IMR-90 (cell line): ENCODE measurements around the gene PITPNC1. TPM values are rescaled to one million over a fixed set of nuclear protein-coding genes. Genes with fewer than 3 reads are reported as not detected.

Experiments used
- ATAC-seq: fragments of 200-7000 bp; cut with Tn5 transposase; 2 replicates; pipeline ENCODE4 v1.9.1; 2020; ENCODE audit warnings: low read depth, mild to moderate bottlenecking, moderate library complexity
- BruUV-seq: library from RNA; stranded (reverse); fragments of 400-500 nt; replicated peaks from 2 replicates; lab custom pipeline; 2021; lab: Mats Ljungman, UMichigan
- CTCF ChIA-PET: fragments of 300-600 bp; formaldehyde crosslinking; extraction: SDS; loops from one replicate; lab custom pipeline; 2021; ENCODE audit warnings: antibody characterized with exemption; lab: Yijun Ruan, JAX
- POLR2A ChIA-PET: fragments of 300-600 bp; sonication (Branson Sonifier 250); formaldehyde crosslinking; loops from one replicate; lab custom pipeline; 2022; ENCODE audit warnings: antibody characterized with exemption; ENCODE audit not compliant: unreplicated experiment; lab: Charles Lee
- DNase-seq: peaks from one replicate; pipeline ENCODE4 v3.0.0; 2013
- H2AFZ ChIP-seq: replicated peaks from 2 replicates; pipeline ENCODE3; 2013; ENCODE audit warnings: low read length, mild to moderate bottlenecking; ENCODE audit not compliant: poor library complexity
- H2AK5ac ChIP-seq: 2 replicates; pipeline ENCODE4 v1.6.1; 2013; ENCODE audit warnings: low read depth, low read length, inconsistent platforms
- H2AK9ac ChIP-seq: replicated peaks from 2 replicates; pipeline ENCODE3; 2013; ENCODE audit warnings: mild to moderate bottlenecking, low read depth, low read length, moderate library complexity; ENCODE audit not compliant: poor library complexity
- H2BK120ac ChIP-seq: 2 replicates; pipeline ENCODE4 v1.6.1; 2013; ENCODE audit warnings: low read depth, low read length, inconsistent platforms
- H2BK15ac ChIP-seq: 3 replicates; pipeline ENCODE4 v1.6.1; 2013; ENCODE audit warnings: low read depth, low read length, inconsistent platforms
- H2BK20ac ChIP-seq: 2 replicates; pipeline ENCODE4 v1.6.1; 2013; ENCODE audit warnings: low read depth, mild to moderate bottlenecking, inconsistent platforms, low read length, moderate library complexity
- H2BK5ac ChIP-seq: 2 replicates; pipeline ENCODE4 v1.6.1; 2013; ENCODE audit warnings: mild to moderate bottlenecking, low read depth, low read length, inconsistent platforms; ENCODE audit not compliant: poor library complexity, severe bottlenecking
- H3K14ac ChIP-seq: replicated peaks from 2 replicates; pipeline ENCODE4 v1.6.1; 2013; ENCODE audit warnings: low read depth, low read length, inconsistent platforms
- H3K18ac ChIP-seq: 2 replicates; pipeline ENCODE4 v1.6.1; 2013; ENCODE audit warnings: low read depth, low read length, control low read depth
- H3K23ac ChIP-seq: 2 replicates; pipeline ENCODE4 v1.6.1; 2013; ENCODE audit warnings: low read depth, low read length, inconsistent platforms
- H3K27ac ChIP-seq: 2 replicates; pipeline ENCODE4 v1.5.1; 2013; ENCODE audit warnings: mild to moderate bottlenecking, control low read depth, low read length; ENCODE audit not compliant: insufficient read depth
- H3K27me3 ChIP-seq: 2 replicates; pipeline ENCODE4 v1.6.1; 2013; ENCODE audit warnings: low read length; ENCODE audit not compliant: control insufficient read depth, insufficient read depth
- H3K36me3 ChIP-seq: 2 replicates; pipeline ENCODE4 v1.6.1; 2013; ENCODE audit warnings: low read length, mixed read lengths; ENCODE audit not compliant: control insufficient read depth, insufficient read depth
- H3K4ac ChIP-seq: 2 replicates; pipeline ENCODE4 v1.6.1; 2013; ENCODE audit warnings: low read depth, low read length, inconsistent platforms
- H3K4me1 ChIP-seq: 2 replicates; pipeline ENCODE4 v1.6.1; 2013; ENCODE audit warnings: low read length, mixed read lengths; ENCODE audit not compliant: control insufficient read depth, insufficient read depth
- H3K4me2 ChIP-seq: 2 replicates; pipeline ENCODE4 v1.6.1; 2013; ENCODE audit warnings: low read depth, mild to moderate bottlenecking, control low read depth, low read length, moderate library complexity
- H3K4me3 ChIP-seq: 2 replicates; pipeline ENCODE4 v1.5.1; 2013; ENCODE audit warnings: low read depth, mild to moderate bottlenecking, control low read depth, low read length, moderate library complexity; ENCODE audit not compliant: insufficient read depth
- H3K56ac ChIP-seq: 2 replicates; pipeline ENCODE4 v1.6.1; 2013; ENCODE audit warnings: low read length, inconsistent platforms; ENCODE audit not compliant: insufficient read depth; ENCODE audit errors: extremely low read depth
- H3K79me1 ChIP-seq, 2 experiments: 2 replicates each; pipeline ENCODE4 v1.6.1; 2013; ENCODE audit warnings: low read length in 2 of 2, inconsistent platforms in 1 of 2, low read depth in 1 of 2
- H3K9ac ChIP-seq: 2 replicates; pipeline ENCODE4 v1.6.1; 2013; ENCODE audit warnings: low read depth, low read length, control low read depth
- H3K9me1 ChIP-seq: 2 replicates; pipeline ENCODE4 v1.6.1; 2013; ENCODE audit warnings: low read length, inconsistent platforms; ENCODE audit not compliant: insufficient read depth
- H3K9me3 ChIP-seq: 2 replicates; pipeline ENCODE4 v1.6.1; 2013; ENCODE audit warnings: low read length; ENCODE audit not compliant: control insufficient read depth, insufficient read depth
- H4K20me1 ChIP-seq: 2 replicates; pipeline ENCODE4 v1.6.1; 2013; ENCODE audit warnings: low read length, inconsistent platforms; ENCODE audit not compliant: insufficient read depth
- H4K5ac ChIP-seq: 2 replicates; pipeline ENCODE4 v1.6.1; 2013; ENCODE audit warnings: mild to moderate bottlenecking, low read depth, low read length, control low read depth
- H4K8ac ChIP-seq, 2 experiments: 2 replicates each; pipeline ENCODE4 v1.6.1; 2013; ENCODE audit warnings: low read depth in 2 of 2, low read length in 2 of 2, control low read depth in 1 of 2, inconsistent platforms in 1 of 2
- H4K91ac ChIP-seq: 2 replicates; pipeline ENCODE4 v1.6.1; 2013; ENCODE audit warnings: low read depth, low read length, inconsistent platforms; ENCODE audit not compliant: insufficient read depth
- BHLHE40 ChIP-seq: fragments of 150-350 bp; IDR thresholded peaks from 2 replicates; pipeline ENCODE4 v1.6.1; 2016; ENCODE audit warnings: mild to moderate bottlenecking, low read depth, low read length
- CEBPB ChIP-seq: IDR thresholded peaks from 2 replicates; pipeline ENCODE4 v1.6.1; 2012; ENCODE audit warnings: low read depth, low read length, improper control_type of control experiment
- ELK1 ChIP-seq: fragments of 150-350 bp; IDR thresholded peaks from 2 replicates; pipeline ENCODE4 v1.6.1; 2016; ENCODE audit warnings: low read depth, mild to moderate bottlenecking, low read length, moderate library complexity, borderline replicate concordance
- FOS ChIP-seq: fragments of 150-350 bp; IDR thresholded peaks from 2 replicates; pipeline ENCODE4 v1.6.1; 2016; ENCODE audit warnings: low read depth, low read length
- MAFK ChIP-seq: IDR thresholded peaks from 2 replicates; pipeline ENCODE4 v1.6.1; 2012; ENCODE audit warnings: low read depth, low read length, improper control_type of control experiment
- RAD21 ChIP-seq: IDR thresholded peaks from 2 replicates; pipeline ENCODE4 v1.6.1; 2012; ENCODE audit warnings: low read length, improper control_type of control experiment
- RCOR1 ChIP-seq: IDR thresholded peaks from 2 replicates; pipeline ENCODE4 v1.6.1; 2012; ENCODE audit warnings: mild to moderate bottlenecking, low read length, improper control_type of control experiment; ENCODE audit not compliant: insufficient replicate concordance
- SMC3 ChIP-seq: fragments of 150-350 bp; IDR thresholded peaks from 2 replicates; pipeline ENCODE4 v1.6.1; 2016; ENCODE audit warnings: low read depth, mild to moderate bottlenecking, antibody characterized with exemption, low read length, moderate library complexity
- USF2 ChIP-seq: fragments of 150-350 bp; IDR thresholded peaks from 2 replicates; pipeline ENCODE4 v1.6.1; 2017; ENCODE audit warnings: mild to moderate bottlenecking, antibody characterized with exemption, low read length, low read depth
- WGBS, 2 experiments: methylation state at CpG; one replicate each; pipeline versions ENCODE4 v1.1.5 to v1.1.7; 2013; ENCODE audit warnings: missing lambda C conversion rate in 2 of 2; ENCODE audit not compliant: insufficient read length in 1 of 2; ENCODE audit errors: extremely low coverage in 2 of 2; 5-methylcytosine and 5-hydroxymethylcytosine counted together
- dilution Hi-C: fragments of 300-500 bp; cut with HindIII; formaldehyde crosslinking; loops from one replicate; pipeline ENCODE4 v1.14.3; 2018; ENCODE audit warnings: low sequenced_read_pairs; ENCODE audit not compliant: unreplicated experiment
- in situ Hi-C: fragments of 300-500 bp; cut with MboI; formaldehyde crosslinking; loops from 3 replicates; pipeline ENCODE4 v1.14.3; 2019; ENCODE audit warnings: low sequenced_read_pairs, inconsistent platforms, mixed read lengths
- intact Hi-C: fragments of 100-400 bp; cut with micrococcal nuclease; formaldehyde crosslinking; loops from 2 replicates; pipeline ENCODE4 v1.10.0; 2022
- polyA plus RNA-seq, 3 experiments: library from polyadenylated mRNA; depleted of rRNA; stranded (reverse); fragments of >200 nt; gene quantifications; 2 replicates each; pipeline ENCODE4 v1.2.3, GENCODE V29; 2012; ENCODE audit warnings: low replicate concordance in 1 of 3
- total RNA-seq: library from RNA; depleted of rRNA; stranded (reverse); fragments of >200 nt; gene quantifications from 2 replicates; pipeline ENCODE4 v1.2.3, GENCODE V29; 2012

Gene PITPNC1
- total and polyA plus RNA-seq, 2 of the 4 experiments (the other 2 are of a cell fraction): 4.1 TPM

- no peak overlapping the region for H4K8ac ChIP-seq
- intact Hi-C loops: no loop called here
- no peaks in the 10 kb centered on the region for H3K4me1 ChIP-seq
- no peak overlapping the region for H4K5ac ChIP-seq
- ChIA-PET CTCF (interaction anchor here (0.9 kb wide), 1 partner anchor 15 kb away, joined by 3 read pairs; no protein-coding TSS in a partner anchor), POLR2A (no interaction called here)
- BruUV-seq: no TSS peak
- H3K27me3 ChIP-seq: no peaks in the 10 kb centered on the region
- H3K4ac ChIP-seq: no peak overlapping the region
- H3K56ac ChIP-seq: no peak overlapping the region
- H3K36me3 ChIP-seq: no peaks in the 10 kb centered on the region
- H2BK20ac ChIP-seq: no peak overlapping the region
- no peak overlapping the region for H3K4me2 ChIP-seq
- H3K23ac ChIP-seq: no peak overlapping the region
- no peak overlapping the region for H3K27ac ChIP-seq
- no peak overlapping the region for H3K9ac ChIP-seq
- DNase-seq (no peak), ATAC-seq (no peak)
- no peaks in the 10 kb centered on the region for H3K9me3 ChIP-seq
- H2BK15ac ChIP-seq: no peak overlapping the region
- no peak overlapping the region for H3K14ac ChIP-seq
- TF ChIP-seq USF2 (no peak), RAD21 (no peak), RCOR1 (no peak), MAFK (no peak), CEBPB (no peak), ELK1 (no peak), FOS (no peak), BHLHE40 (no peak), SMC3 (no peak)
- H2AFZ ChIP-seq: no peak overlapping the region
- H2BK5ac ChIP-seq: no peak overlapping the region
- H3K4me3 ChIP-seq: no peak overlapping the region
- H2BK120ac ChIP-seq: no peak overlapping the region
- H3K79me1 ChIP-seq: peaks cover 0 to 5% of the 10 kb centered on the region in 2 experiments; a peak in 1 of 4 replicates
- H3K18ac ChIP-seq: no peak overlapping the region
- no peaks in the 10 kb centered on the region for H4K20me1 ChIP-seq
- WGBS, 2 experiments: 83% methylated on average over 8 of the region's 13 CpGs; no CpG with 5 or more reads in 1 of the 2 experiments
- in situ Hi-C loops: no loop called here
- H2AK5ac ChIP-seq: no peak overlapping the region
- dilution Hi-C loops: no loop called here
- H2AK9ac ChIP-seq: no peak overlapping the region
- H4K91ac ChIP-seq: no peak overlapping the region
- 0 out of 2 replicates have a peak, but pooled peaks cover 6% of the 10 kb centered on the region for H3K9me1 ChIP-seq
Measured at GRCh38 chr17:67575325-67575724, 198.2 kb downstream of the PITPNC1 start.
